Stimulated activated naive CD8-positive, alpha-beta T cell treated with anti-CD3 and anti-CD28 coated beads, Interleukin-15, Interleukin-2, amounts not matched to agents 100 U/mL and 50 U/mL, for 24 hours (primary cell): Measurements from ENCODE around the gene KRT40.

Source experiments
- ATAC-seq: fragments of 150-1000 bp; cut with Tn5 transposase; one replicate; pipeline ENCODE4 v1.10.0; 2021
- DNase-seq: peaks from one replicate; pipeline ENCODE4 v3.0.0; 2021

The KRT40 gene

DNA sequence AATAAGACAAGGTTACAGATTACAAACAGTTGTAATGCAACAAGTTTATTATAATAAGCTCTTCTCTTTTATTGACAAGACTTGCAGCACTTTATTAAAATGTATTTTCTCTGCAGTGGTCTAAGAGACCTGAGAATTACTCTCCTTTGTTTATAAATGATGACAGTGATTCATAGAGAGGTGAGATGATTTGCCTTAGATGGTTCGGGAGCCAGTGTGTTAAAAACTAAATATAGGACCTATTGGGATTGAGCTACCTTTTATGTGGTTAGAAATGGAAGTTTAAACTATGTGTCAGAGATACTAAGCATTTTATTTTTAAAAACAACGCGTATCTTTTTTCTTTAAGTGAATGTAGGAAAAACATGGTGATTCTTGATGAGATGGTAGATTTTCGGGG is 12.7 kb upstream of the KRT40 start:
- no peak for ATAC-seq
- DNase-seq, result no peak

GRCh38 chr17:40995116-40995515 is 11.0 kb upstream of the KRT40 start:
- ATAC-seq (no peak), DNase-seq (no peak)

- ATAC-seq (no peak), DNase-seq (no peak)
Observed at GRCh38 chr17:40993839-40994238, 9.7 kb upstream of the KRT40 start, which contains the start of gene KRTAP3-3. Gene KRTAP3-3 (minus strand): TSS chr17:40994164. CDS start chr17:40994097, 67 bp downstream.

GRCh38 chr17:40993084-40993483 is 9.0 kb upstream of the KRT40 start:
- DNase-seq (no peak), ATAC-seq (no peak)

- ATAC-seq (no peak), DNase-seq (no peak)
Observed at GRCh38 chr17:40992666-40993065, 8.5 kb upstream of the KRT40 start.

DNA sequence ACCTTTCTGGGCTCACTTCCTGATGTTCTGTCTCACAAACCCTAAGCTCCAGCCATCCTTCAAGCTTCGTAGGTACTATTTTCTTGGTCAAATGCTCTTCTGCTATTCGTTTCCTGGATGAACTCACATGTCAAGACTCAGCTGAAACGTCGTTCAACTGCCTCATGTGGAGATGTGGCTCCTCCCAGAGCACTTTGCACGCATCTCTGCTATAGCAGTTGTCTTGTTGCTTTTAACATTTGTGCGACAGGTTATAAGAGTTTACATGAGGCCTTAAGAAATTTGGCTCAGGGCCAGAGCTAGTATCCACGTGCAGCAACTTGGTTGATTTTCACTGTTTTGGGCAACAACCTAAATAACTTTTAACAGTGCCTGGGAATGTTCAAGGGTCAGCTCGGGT is 2.8 kb upstream of the KRT40 start:
- no peak for DNase-seq
- no peak for ATAC-seq

DNA sequence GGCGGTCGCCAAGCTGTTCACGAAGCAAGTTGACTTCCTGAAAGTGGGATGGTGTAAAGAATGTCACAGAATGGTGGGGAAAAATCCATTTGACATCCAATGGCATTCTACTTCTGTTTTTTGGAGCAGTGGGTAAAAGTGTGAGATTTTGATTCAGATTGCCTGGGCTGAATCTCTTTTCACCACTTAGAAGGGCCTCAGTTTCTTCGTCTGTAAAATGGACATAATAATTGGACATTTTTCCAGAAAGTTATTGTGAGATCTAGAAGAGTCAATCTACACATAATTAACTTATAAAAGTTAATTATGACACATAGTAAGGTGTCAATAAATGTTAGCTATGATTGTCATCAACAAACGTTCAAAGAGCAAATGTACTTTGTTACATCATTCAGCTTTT is 3.0 kb downstream of the KRT40 start:
- no peak for DNase-seq
- no peak for ATAC-seq

DNA sequence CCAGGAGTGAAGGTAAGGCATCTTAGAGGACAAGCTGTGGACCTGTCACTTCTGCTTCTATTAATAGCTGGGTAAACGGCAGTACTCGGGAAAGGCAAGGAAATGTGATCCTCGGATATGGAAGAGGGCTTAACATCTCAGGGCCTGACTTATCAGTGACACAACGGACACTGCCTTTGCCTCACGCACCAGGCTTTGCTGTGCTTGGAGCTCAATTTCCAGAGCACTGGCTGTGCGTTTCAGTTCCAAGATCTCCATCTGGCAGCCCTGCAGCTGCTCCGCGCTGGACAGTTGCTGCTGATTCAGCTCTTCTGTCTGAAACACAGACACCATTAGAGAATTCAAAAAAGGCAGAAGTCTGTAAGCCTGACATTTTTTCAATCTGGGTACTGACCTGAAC is 3.5 kb downstream of the KRT40 start:
- DNase-seq (no peak), ATAC-seq (no peak)

- DNase-seq, result no peak
- no peak for ATAC-seq
Observed at GRCh38 chr17:40980117-40980516, 4.0 kb downstream of the KRT40 start.

GRCh38 chr17:40978575-40979151 is 5.5 kb downstream of the KRT40 start:
- ATAC-seq, result no peak

DNA sequence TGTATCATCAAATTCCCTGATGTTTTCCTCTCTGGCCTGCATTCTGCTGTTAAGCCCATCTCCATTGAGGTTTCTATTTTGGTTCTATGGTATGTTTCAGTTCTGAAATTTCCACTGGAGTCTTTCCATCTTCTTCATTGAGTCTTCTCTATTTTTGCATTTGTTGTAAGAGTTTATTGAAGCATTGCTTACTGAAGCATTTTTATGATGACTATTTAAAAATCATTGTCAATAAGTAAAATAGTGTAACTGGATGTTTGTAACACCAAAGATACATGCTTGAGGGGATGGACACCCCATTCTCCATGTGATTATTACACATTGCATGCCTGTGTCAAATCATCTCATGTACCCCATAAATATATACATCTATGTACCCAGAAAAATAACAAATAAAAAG is 8.6 kb downstream of the KRT40 start:
- DNase-seq (no peak), ATAC-seq (no peak)

More at GRCh38 chr17:40978575-40979151, 5.5 kb downstream of the KRT40 start:
- DNase-seq, result no peak

DNA sequence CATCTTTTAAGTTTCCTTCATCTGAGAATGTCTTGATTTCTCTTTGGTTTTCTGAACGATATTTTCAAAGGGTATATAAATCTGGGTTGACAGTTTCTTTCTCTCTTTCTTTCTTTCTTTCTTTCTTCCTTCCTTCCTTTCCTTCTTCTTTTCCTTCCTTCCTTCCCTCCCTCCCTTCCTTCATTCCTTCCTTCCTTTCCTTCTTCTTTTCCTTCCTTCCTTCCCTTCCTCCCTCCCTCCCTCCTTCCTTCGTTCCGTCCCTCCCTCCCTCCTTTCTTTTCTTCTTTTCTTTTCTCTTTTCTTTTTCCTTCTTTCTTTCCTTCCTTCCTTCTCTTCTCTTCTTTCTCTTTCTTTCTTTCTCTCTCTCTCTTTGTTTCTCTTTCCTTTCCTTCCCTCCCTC is 9.8 kb downstream of the KRT40 start:
- DNase-seq (no peak), ATAC-seq (no peak)

DNA sequence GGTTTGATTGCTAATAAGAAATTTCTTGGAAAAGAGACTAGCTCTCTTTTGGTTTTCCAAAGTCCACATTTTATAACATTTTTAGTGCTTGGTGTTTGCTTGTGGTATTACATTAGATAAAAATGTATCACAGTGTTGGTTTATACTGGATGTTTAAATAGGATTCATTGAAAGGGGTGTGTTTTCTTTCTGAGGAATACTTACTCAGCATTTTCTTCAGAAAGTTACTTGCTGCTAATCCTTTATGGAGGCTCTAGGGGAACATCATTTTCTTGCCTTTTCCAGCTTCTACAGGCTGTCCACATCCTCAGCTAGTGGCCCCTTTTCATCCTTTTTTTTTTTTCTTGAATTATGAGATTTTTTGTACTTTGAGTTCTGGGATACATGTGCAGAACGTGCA is 16.5 kb downstream of the KRT40 start:
- ATAC-seq (no peak), DNase-seq (no peak)

- ATAC-seq, result no peak
Observed at GRCh38 chr17:40966848-40967247, 17.3 kb downstream of the KRT40 start, which contains the start of gene KRT39. Gene KRT39 (minus strand): TSS chr17:40966948. CDS start chr17:40966856, 92 bp downstream.

GRCh38 chr17:40963838-40964237 is 20.3 kb downstream of the KRT40 start:
- no peak for DNase-seq

More at GRCh38 chr17:40966848-40967247, 17.3 kb downstream of the KRT40 start, which contains the start of gene KRT39:
- no peak for DNase-seq

GRCh38 chr17:40962059-40962561 is 22.0 kb downstream of the KRT40 start:
- no peak for DNase-seq
- no peak for ATAC-seq

More at GRCh38 chr17:40963838-40964237, 20.3 kb downstream of the KRT40 start:
- ATAC-seq, result no peak

GRCh38 chr17:40961591-40961990 is 22.5 kb downstream of the KRT40 start:
- ATAC-seq (no peak), DNase-seq (no peak)

DNA sequence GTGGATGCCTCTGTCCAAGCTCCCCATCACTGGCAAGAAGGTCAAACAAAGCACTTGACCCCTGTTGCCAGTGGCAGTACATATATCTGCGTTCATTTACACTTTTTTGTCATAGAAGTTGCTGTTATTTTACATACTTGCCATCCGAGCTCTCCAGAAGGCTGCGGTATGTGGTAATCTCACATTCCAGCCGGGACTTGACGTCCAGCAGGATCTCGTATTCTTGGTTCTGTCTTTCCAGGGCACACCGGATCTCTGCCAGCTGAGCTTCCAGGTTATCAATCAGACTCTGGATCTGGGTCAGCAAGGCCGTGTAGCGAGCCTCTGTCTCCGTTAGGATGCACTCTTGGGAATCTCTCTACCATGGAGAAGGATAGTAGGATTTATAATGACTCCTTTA is 24.0 kb downstream of the KRT40 start:
- no peak for DNase-seq
- ATAC-seq, result no peak

GRCh38 chr17:40958086-40958953 is 25.8 kb downstream of the KRT40 start:
- no peak for ATAC-seq
- no peak for DNase-seq

DNA sequence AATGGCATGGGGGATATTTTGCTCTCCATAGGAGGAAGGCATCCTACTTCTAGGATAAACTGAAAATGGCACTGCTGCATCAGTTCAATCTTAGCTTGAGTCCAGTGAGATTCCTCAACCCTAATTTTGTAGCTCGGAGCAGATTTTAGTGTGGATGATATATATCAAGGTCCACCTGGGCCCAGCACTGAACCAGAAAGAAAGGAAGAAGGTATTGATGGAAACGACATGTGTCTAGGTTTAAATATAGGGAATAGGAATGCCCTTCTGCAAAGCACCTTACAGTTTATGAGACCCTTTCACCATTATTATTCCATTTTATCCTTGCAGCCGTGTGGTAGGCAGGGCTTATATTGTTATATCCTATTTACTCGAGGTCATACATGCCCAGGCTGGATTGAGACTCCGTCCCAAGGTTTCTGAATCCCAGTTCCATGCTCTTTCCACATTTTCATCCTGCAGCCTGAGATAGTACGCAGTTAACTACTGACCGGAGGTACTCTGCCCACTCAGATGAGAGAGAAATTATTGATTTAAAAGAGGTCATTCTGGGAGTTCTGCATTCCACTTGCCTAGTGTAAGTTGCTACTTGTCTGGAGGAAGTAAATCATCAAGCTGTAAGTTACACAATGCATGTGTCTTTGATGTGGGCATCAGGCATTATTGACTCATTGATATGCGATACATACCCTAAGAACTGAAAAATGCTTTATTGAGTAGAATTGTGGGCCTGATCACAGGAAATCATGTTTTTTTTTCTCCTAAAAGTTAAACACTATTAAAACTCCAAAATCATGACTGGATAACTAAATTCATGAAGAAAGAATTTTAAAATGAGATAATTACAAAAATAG is 27.5 kb downstream of the KRT40 start:
- ATAC-seq, result no peak
- no peak for DNase-seq

DNA sequence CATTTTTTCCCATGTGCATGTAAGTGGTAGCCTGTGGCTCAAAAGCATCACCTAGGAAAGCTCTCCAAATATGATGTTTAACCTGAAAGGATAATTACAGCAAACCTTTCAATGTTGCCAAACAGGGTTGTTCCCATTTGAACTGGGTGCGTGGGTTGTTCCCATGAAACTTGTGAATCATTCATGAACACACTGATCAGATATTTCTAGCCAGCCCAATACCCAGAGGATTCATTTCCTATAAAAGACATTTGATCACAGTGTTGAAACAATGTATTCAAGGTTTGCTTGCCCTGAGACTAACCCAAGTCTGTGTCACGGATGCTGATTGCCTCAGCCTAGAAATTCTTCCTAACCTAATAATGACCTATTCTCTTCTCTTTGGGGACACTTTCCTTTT is 30.2 kb downstream of the KRT40 start:
- ATAC-seq (no peak), DNase-seq (no peak)

- ATAC-seq (no peak), DNase-seq (no peak)
Observed at GRCh38 chr17:40952661-40953060, 31.5 kb downstream of the KRT40 start.
